Breast epithelium (tissue), 4 donors: Measurements from ENCODE around the gene TOR4A. TPM values are rescaled to one million over a fixed set of nuclear protein-coding genes. Genes with fewer than 3 reads are reported as not detected.

Experiments used
- DNase-seq, 2 donors: peaks; one replicate each; pipeline ENCODE4 v3.0.0-alpha.2; 2019; ENCODE audit warnings: low spot score in 2 of 2
- H3K27ac ChIP-seq, 2 donors: fragments of 200-600 bp; sonication (generic) in 1 of 2; one replicate each; pipeline ENCODE4 v1.5.1; 2016 to 2019; ENCODE audit warnings: mild to moderate bottlenecking in 1 of 2
- H3K27me3 ChIP-seq, 2 donors: fragments of 200-600 bp; sonication (generic) in 1 of 2; one replicate each; pipeline versions ENCODE4 v1.5.1 to v1.6.0; 2017 to 2019; ENCODE audit warnings: control low read depth in 1 of 2, mild to moderate bottlenecking in 1 of 2
- H3K36me3 ChIP-seq: fragments of 200-600 bp; one replicate; pipeline ENCODE4 v1.5.1; 2019
- H3K4me1 ChIP-seq, 2 donors: fragments of 200-600 bp; sonication (generic); one replicate each; pipeline ENCODE4 v1.5.1; 2016 to 2019; ENCODE audit warnings: control low read depth in 1 of 2
- H3K4me3 ChIP-seq, 3 donors: fragments of 200-600 bp; sonication (generic); 1 replicate in 2 of 3; 2 replicates in 1 of 3; pipeline ENCODE4 v1.5.1; 2016 to 2019; ENCODE audit warnings: mild to moderate bottlenecking in 3 of 3, moderate library complexity in 2 of 3
- H3K9me3 ChIP-seq, 2 donors: fragments of 200-600 bp; sonication (generic) in 1 of 2; one replicate each; pipeline ENCODE4 v1.5.1; 2016 to 2019; ENCODE audit warnings: control low read depth in 1 of 2
- CTCF ChIP-seq, 3 donors: fragments of 450-650 bp; IDR thresholded peaks; one replicate each; pipeline ENCODE4 v1.5.1; 2016 to 2017; ENCODE audit warnings: antibody characterized with exemption in 3 of 3, mild to moderate bottlenecking in 3 of 3, moderate library complexity in 3 of 3
- POLR2A ChIP-seq: fragments of 450-650 bp; IDR thresholded peaks from one replicate; pipeline ENCODE4 v1.6.1; 2016; ENCODE audit warnings: antibody characterized with exemption, mild to moderate bottlenecking, moderate library complexity
- POLR2AphosphoS5 ChIP-seq, 3 donors: sonication (generic); formaldehyde crosslinking; IDR thresholded peaks; one replicate each; pipeline ENCODE4 v1.6.1; 2017; ENCODE audit warnings: antibody characterized with exemption in 3 of 3
- intact Hi-C: fragments of 100-400 bp; cut with DNase I; formaldehyde crosslinking; loops from one replicate; pipeline ENCODE4 v1.15.1; 2023; ENCODE audit warnings: low total_unique reads
- total RNA-seq, 3 donors: library from RNA; depleted of rRNA; stranded (reverse); fragments of >200 nt; gene quantifications; one replicate each; pipeline ENCODE4 v1.1.0, GENCODE V29; 2016

The TOR4A gene
- total RNA-seq, 3 donors from 2014 or later: 2.9 to 5.4 (median 3.7) TPM

- peak overlapping the region in 2 of 3 donors; percentile 15 to 50 for H3K4me3 ChIP-seq
- peaks cover 5 to 28% of the 10 kb centered on the region in 2 donors for H3K4me1 ChIP-seq
- DNase-seq: no peak
- H3K36me3 ChIP-seq: no peaks in the 10 kb centered on the region
- H3K27ac ChIP-seq: peak overlapping the region in 1 of 2 donors; percentile 88
- peaks cover 0 to 2% of the 10 kb centered on the region in 2 donors for H3K27me3 ChIP-seq
- TF ChIP-seq CTCF (IDR thresholded peaks at IDR 0.05): no peak
- intact Hi-C loops: no loop called here
- no peaks in the 10 kb centered on the region for H3K9me3 ChIP-seq
These were observed 21.7 kb downstream of the TOR4A start for GRCh38 chr9:137299203-137299565.

- peaks cover 11 to 25% of the 10 kb centered on the region in 2 donors for H3K4me1 ChIP-seq
- intact Hi-C loops: no loop called here
- DNase-seq: no peak
- peak overlapping the region; percentile 2 to 53 for H3K27ac ChIP-seq
- H3K9me3 ChIP-seq: no peaks in the 10 kb centered on the region
- TF ChIP-seq POLR2A (no peak), POLR2AphosphoS5 (IDR thresholded peaks at IDR 0.05) (peak in 1 of 3 donors; percentile 17)
- peaks cover 0 to 2% of the 10 kb centered on the region in 2 donors for H3K27me3 ChIP-seq
- H3K36me3 ChIP-seq: no peaks in the 10 kb centered on the region
- H3K4me3 ChIP-seq: peak overlapping the region; percentile 43 to 76 (median 59)
These were observed 22.4 kb downstream of the TOR4A start for GRCh38 chr9:137299938-137300337.

- Histone ChIP-seq H3K4me1 (peaks cover 15 to 23% of the 10 kb centered on the region in 2 donors), H3K27me3 (peaks cover 0 to 2% of the 10 kb centered on the region in 2 donors), H3K36me3 (no peaks in the 10 kb centered on the region), H3K4me3 (peak overlapping the region; percentile 43 to 76 (median 59)), H3K27ac (peak overlapping the region; percentile 55 to 72), H3K9me3 (no peaks in the 10 kb centered on the region)
- no peak for DNase-seq
- intact Hi-C loops: loop anchor here (1.0 kb wide), 1 partner anchor 31 kb away; no protein-coding TSS in a partner anchor
- TF ChIP-seq POLR2A: no peak
- no peak for TF ChIP-seq POLR2AphosphoS5 (IDR thresholded peaks at IDR 0.05)
- no peak for TF ChIP-seq CTCF (IDR thresholded peaks at IDR 0.05)
These were observed 23.1 kb downstream of the TOR4A start for GRCh38 chr9:137300567-137301080.

DNA sequence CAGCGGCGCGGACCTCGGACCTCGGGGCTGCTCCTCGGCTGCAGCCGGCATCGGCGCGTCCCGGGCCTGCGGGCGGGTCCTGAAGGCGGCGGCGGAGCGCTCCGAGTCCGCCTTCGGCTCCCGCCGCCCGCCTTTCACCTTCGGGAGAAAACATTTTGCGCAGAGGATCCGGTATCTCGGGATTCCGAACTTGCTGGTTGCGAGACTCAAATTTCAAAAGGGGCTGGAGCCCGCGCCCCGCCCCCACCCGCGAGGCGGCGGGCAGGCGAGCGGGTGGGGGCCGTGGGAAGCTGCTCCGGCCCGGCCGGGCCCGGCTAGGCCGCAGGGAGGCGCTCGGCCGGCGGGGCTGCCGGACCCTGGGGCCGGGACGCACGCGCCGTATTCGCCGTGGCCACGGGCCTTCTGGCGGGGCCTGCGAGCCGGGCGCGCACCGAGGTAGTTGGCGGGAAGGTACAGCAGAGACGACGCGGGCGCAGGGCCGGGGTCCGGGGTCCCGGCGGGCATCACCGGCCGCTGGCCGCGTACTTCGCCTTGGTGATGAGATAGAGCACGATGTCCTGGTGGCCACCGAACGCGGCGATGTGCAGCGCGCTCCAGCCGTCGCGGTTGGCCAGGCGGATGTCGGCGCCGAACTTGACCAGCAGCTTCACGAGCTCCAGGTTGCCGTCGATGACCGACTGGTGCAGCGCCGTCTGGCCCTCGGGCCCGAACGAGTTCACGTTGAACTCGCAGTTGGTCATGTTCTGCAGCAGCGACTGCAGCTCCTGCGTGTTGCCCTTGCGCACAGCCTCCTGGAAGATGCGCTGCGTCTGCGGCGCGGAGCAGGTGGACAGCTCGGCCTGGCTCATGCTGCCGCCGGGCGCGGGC, 23.8 kb downstream of the TOR4A start:
- peak in 1 of 3 donors; percentile 3 for TF ChIP-seq CTCF (IDR thresholded peaks at IDR 0.05)
- no peak for TF ChIP-seq POLR2A
- TF ChIP-seq POLR2AphosphoS5 (IDR thresholded peaks at IDR 0.05): no peak
- Histone ChIP-seq H3K4me1 (peaks cover 22% of the 10 kb centered on the region in 2 donors), H3K36me3 (no peaks in the 10 kb centered on the region), H3K27ac (peak overlapping the region; percentile 55 to 72), H3K9me3 (no peaks in the 10 kb centered on the region), H3K27me3 (peaks cover 0 to 2% of the 10 kb centered on the region in 2 donors), H3K4me3 (peak overlapping the region; percentile 43 to 76 (median 59))
- no peak for DNase-seq
- intact Hi-C loops: loop anchor here (1.0 kb wide), 1 partner anchor 32 kb away; no protein-coding TSS in a partner anchor

GRCh38 chr9:137302118-137302448, 24.6 kb downstream of the TOR4A start, which contains the start of gene NRARP:
Gene NRARP, minus strand, starts transcription at chr9:137302271. Its CDS starts 343 bp downstream, at chr9:137301928.
- H3K4me3 ChIP-seq: peak within 1 kb of the TSS; percentile 43 to 76 (median 59)
- no peaks in the 10 kb centered on the region for H3K9me3 ChIP-seq
- peak; percentile 86 to 89 for DNase-seq
- TF ChIP-seq CTCF (IDR thresholded peaks at IDR 0.05) (no peak), POLR2AphosphoS5 (IDR thresholded peaks at IDR 0.05) (peak in 2 of 3 donors; percentile 10 to 44), POLR2A (no peak)
- peak within 1 kb of the TSS; percentile 89 to 93 for H3K27ac ChIP-seq
- H3K27me3 ChIP-seq: peaks cover 0 to 2% of the 10 kb centered on the region in 2 donors
- peaks cover 23 to 29% of the 10 kb centered on the region in 2 donors for H3K4me1 ChIP-seq
- intact Hi-C loops: no loop called here
- H3K36me3 ChIP-seq: no peaks in the 10 kb centered on the region
